NOMO-1 treated with dmso at 0.1 percent for 144 hours (cell line): ENCODE results near the gene TNIP1.

ENCODE experiments used
- DNase-seq: peaks from one replicate; lab custom pipeline; 2025; ENCODE audit not compliant: unreplicated experiment; lab: John Stamatoyannopoulos, UW

TNIP1 gene

DNA sequence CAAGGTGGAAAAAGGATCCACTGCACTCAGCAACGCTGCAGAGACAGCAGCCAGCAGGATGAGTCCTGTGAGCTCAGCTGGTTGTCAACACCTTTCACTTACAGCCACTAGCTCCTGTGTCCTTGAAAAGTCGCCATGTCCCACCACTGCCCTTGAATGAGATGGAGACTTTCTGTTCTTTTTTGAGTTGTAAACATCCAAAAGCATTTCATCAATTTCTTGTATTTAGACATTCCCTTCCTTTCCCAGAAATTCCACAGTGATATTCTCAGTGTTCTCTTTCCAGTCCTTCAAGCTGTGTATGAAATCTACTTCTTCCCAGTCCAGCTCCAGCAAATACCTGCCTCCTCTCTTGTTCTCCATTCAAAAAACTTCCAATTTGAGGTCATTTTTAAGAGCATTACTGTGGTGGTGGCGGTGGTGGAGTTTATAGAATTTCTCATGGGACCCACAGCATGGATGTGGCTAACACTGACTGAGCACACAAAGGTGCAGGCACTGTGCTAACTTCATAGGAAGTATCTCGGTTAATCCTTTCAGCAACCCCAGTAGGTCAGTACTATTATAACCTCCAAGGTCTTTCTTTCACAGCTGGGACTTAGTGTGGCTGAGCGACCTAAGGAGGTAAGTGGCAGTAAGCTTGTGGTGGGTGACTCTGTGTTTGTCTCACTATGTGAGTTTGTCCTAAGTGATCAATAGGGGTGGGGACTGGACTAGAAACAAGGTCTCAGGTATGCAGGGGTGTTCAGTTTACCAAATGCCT is 75.5 kb downstream of the TNIP1 start:
- no peak for DNase-seq

DNA sequence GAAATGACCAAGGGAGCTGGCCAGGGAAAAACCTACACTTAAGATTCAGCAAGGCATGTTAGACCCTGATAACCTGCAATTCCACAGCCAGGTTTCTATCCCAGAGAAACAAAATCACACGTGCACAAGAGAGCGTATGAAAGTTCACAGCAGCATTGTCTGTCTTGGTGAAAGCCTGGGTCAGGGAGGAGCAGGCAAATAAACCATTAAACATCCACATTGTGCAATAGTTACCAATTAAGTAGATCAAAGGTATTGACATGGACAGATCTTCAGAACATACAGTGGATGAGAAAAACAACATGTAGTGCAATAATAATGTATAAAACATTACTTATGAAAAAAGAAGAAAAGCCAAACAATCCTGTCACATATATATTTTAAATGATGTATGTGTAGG is 76.3 kb downstream of the TNIP1 start:
- DNase-seq = no peak

DNA sequence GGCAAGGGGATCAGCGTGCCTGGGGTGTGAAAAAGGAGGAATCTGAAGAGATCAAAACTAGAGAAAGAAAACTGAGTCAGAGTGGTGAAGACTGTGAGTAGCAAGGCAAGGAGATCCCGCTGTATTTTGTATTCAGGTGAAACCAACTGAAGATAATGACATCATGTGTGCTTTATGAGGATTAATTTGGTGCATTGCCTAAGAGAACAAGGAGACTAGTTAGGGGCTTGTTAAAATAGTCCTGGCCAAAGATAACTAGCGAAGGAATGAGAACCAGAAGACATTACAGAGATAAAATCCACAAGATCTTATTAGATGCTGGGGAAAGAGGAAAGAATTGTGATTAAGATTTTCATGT is 77.4 kb downstream of the TNIP1 start:
- no peak for DNase-seq

DNA sequence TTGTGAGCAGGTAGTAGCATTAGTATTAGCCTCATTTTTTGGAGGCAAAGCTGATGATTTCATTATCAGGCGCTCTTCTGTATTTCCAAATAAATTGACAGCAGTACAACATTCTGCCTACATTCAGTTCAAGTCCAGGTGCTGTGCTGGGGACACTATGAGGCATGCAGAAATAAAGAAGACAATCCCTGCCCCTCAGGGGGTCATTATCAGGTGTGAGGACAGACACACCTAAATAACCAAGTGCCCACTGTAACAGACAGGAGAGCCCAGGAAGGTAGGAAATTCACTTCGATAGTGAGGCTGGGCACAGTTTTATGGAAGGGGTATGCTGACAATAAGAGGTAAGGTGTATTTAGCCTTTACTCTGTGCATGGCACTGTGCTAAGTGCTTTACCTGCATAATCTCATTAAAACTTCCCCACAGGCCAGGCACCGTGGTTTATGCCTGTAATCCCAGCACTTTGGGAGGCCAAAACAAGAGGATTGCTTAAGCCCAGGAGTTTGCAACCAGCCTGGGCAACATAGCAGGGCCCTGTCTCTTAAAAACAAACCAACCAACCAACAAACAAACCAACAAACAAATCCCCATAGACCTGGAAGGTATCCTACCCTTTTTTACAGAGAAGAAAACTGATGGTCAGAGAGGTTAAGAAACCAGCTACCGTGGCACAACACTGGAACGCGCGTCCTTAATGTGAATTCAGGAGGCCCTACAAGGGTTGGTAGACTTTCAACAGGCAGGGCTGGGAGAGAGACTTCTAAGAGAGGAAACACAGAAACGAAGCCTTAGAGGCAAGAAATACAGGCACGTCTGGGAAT is 77.9 kb downstream of the TNIP1 start:
- no peak for DNase-seq

DNA sequence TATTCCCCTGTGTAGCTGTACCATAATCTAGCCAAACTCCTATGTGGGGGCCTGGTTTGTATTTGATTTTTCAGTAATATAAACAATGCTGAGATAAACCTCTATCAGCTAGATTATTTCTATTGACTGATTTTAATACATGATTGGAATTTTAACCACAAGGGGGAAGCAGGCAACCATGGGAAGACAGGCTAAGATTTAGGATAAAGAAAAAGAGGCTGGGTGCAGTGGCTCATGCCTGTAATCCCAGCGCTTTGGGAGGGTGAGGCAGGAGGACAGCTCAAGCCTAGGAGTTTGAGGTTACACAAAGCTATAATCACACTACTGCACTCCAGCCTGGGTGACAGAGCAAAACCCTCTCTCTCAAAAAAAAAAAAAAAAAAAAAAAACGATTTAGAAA is 78.6 kb downstream of the TNIP1 start:
- no peak for DNase-seq

DNA sequence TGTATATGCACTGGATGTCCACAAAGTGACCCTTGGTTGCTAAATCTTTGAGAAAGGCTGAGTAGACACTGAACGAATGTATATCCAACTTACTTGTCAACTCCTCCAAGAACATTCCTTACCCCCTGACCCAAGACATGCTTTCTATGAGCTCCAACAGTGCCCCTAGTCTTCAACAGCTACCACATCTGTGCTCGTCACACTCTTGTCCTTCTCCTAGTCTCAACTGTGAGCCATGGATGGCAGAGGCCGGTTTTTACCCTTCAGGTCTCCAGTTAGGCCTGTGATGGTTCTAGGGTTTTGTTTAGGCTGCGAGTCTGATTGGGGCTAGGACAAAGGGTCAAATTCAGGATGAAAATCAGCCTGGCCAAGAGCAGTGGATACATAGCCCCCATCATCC is 79.4 kb downstream of the TNIP1 start:
- DNase-seq = no peak

DNA sequence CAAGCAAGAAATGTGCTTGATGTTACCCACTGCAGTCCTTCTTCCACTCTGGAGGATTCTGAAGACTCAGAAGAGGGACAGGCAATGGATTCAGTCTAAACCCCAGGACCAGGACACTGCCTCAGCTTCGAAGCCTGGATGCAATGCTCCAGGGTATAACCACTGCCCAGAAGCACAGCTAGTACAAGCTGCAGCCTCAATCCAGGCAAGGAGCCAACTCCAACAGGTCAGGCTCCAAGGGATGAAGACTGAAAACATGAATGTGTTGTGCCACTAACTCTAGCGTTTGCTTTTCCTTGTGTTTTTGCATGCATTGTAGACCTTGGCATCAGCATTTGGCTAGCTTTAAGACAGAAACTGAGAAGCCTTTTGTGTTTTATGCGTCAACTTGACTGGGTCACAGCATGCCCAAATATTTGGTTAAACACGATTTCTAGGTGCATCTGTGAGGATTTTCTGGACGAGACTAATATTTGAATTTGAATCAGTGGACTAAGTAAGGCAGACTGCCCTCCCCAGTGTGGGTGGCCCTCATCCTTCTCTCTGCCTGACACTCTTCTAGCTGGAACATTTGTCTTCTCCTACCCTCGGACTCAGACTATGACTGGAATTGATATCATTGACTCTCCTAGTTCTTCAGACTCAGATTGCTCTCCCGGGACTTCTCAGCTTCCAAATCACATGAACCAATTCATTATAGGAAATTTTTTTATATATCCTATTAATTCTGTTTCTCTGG is 81.0 kb downstream of the TNIP1 start:
- DNase-seq = no peak

DNA sequence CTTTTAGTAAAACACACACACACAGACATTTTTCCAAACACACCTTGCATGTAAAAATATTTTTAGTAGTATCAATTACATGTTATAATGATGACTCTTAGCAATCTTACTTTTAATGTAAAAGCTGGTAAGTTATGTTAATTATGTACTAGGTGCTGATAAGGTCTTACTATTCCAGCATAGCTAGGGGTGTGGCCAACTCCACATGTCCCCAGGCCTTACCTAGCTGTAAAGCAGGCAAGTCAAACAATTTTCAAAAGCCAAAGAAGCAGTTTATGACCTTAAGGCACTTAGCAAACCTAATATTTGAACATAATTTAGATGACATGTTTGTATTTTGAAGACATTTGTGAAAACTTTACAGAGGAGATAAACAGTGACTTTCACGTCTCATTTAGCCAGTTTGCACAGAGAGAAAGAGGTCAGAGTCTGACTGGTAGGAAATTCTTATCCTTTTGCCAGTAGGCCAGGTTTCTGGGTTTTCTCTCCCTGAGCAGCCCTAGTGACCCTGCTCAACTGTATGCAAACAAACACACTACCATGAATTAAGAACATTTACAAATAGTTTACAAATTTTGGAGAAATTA is 86.9 kb downstream of the TNIP1 start:
- no peak for DNase-seq

DNA sequence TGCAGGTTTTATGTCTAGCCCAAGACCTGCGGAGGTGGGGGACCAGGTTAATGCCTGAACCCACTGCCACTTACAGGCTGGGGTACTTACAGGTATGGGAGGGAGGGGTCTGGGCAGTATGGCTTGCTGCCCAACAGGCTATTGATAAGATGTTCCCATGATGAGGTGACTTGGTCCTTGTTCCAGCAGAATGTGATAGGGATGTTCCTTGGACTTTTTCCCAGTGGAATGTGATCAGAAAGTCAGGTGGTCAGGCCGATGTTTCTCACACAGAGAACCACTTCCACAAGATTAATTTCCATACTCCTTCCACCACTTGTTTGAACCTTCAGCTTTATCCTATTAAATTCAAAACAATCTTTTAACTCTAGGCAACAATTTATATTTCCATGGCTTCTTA is 87.4 kb downstream of the TNIP1 start:
- DNase-seq = no peak

DNA sequence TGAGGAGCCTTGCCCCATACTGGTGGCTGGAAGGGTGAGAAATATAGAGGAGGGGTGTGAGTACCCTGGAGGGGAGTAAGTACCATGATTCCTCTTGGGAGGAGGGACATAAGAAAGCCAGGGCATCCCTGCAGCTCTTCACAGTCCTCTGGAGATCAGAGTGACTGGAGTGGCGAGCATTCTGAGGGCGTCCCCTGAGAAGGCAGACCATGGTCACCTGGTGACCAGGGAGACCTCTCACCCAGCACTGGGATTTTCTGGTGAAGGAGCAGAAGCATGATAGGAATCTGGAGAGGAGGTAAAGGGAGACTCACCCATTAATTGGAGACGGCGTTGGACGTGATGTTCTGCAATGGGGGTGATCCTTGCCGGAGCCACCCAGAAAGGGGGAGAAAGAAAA is 88.1 kb downstream of the TNIP1 start:
- no peak for DNase-seq

DNA sequence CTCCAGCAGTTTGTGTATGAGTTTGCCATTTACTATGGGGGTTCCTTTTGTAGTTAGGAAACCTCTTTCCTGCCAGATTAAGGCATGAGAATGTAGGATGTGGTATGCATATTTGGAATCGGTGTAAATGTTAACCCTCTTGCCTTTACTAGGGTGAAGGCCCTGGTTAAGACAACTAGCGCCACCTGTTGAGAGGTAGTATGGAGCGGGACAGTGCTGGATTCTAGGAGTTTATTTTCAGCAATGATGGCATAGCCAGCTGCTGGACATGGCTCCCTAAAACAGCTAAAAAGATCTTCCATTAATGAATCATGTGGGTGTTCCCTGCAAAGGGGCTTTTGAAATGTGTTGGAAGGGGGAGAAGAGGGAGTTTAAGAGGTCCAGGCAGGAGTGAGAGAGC is 91.1 kb downstream of the TNIP1 start:
- DNase-seq = no peak

DNA sequence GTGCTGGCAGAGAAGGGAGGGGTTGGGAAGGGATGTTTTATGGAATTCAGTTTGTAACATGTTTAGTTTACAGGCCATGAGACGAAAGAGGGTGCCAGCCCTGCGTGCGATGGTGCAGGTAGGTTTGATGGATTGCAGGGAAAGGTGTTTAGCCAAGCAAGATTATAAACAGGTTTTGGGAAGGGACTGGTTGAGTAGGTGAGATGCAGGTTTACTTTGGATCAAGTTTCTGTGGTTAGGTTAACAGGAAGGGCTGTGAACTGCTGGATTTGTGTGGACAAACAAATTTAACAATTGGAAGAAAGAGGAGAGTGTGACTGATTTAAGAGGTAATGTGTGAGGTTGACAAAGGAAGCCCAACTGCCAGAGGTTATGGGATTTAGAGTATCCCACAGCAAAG is 93.1 kb downstream of the TNIP1 start:
- DNase-seq = no peak
